H9 (cell line): Measurements from ENCODE around the gene RCAN3. TPM values are rescaled to one million over a fixed set of nuclear protein-coding genes. Genes with fewer than 3 reads are reported as not detected.
A peak's percentile ranks its signal among the peaks of the same experiment; 100 is the strongest.

Experiments used
- DNase-seq: peaks from one replicate; pipeline ENCODE4 v3.0.0-alpha.2; 2017
- H2AFZ ChIP-seq: one replicate; pipeline ENCODE4 v1.6.1; 2013; ENCODE audit warnings: mild to moderate bottlenecking, low read length, control low read depth, moderate library complexity
- H2AK5ac ChIP-seq: 2 replicates; pipeline ENCODE4 v1.6.1; 2013; ENCODE audit warnings: low read length, control low read depth, mixed read lengths; ENCODE audit not compliant: insufficient read length
- H2BK120ac ChIP-seq: one replicate; pipeline ENCODE4 v1.6.1; 2013; ENCODE audit warnings: low read depth, mild to moderate bottlenecking, low read length, control low read depth, inconsistent platforms; ENCODE audit not compliant: poor library complexity, severe bottlenecking
- H2BK12ac ChIP-seq: 2 replicates; pipeline ENCODE4 v1.6.1; 2013; ENCODE audit warnings: low read length, control low read depth, mixed read lengths, low read depth; ENCODE audit not compliant: insufficient read length
- H2BK15ac ChIP-seq: 2 replicates; pipeline ENCODE4 v1.6.1; 2013; ENCODE audit warnings: low read depth, low read length, control low read depth
- H2BK20ac ChIP-seq: one replicate; pipeline ENCODE4 v1.6.1; 2013; ENCODE audit warnings: low read depth, mild to moderate bottlenecking, low read length, control low read depth, inconsistent platforms; ENCODE audit not compliant: poor library complexity, severe bottlenecking
- H2BK5ac ChIP-seq: 2 replicates; pipeline ENCODE4 v1.6.1; 2013; ENCODE audit warnings: low read length, control low read depth, mixed read lengths; ENCODE audit not compliant: insufficient read length
- H3K14ac ChIP-seq: 2 replicates; pipeline ENCODE4 v1.6.1; 2013; ENCODE audit warnings: low read length, control low read depth; ENCODE audit not compliant: insufficient read depth
- H3K18ac ChIP-seq: 2 replicates; pipeline ENCODE4 v1.6.1; 2013; ENCODE audit warnings: low read depth, mild to moderate bottlenecking, mixed read lengths, low read length, control low read depth; ENCODE audit not compliant: insufficient read length
- H3K23ac ChIP-seq: 2 replicates; pipeline ENCODE4 v1.6.1; 2013; ENCODE audit warnings: low read length, control low read depth, mixed read lengths, low read depth; ENCODE audit not compliant: insufficient read length
- H3K23me2 ChIP-seq: 2 replicates; pipeline ENCODE4 v1.6.1; 2013; ENCODE audit warnings: low read depth, mild to moderate bottlenecking, mixed read lengths, low read length, control low read depth; ENCODE audit not compliant: insufficient read length, poor library complexity, severe bottlenecking
- H3K27ac ChIP-seq: 2 replicates; pipeline ENCODE4 v1.5.1; 2013; ENCODE audit warnings: low read length, control low read depth, mixed read lengths, low read depth; ENCODE audit not compliant: insufficient read length
- H3K27me3 ChIP-seq: 2 replicates; pipeline ENCODE4 v1.6.1; 2013; ENCODE audit warnings: low read length, control low read depth, inconsistent platforms; ENCODE audit not compliant: insufficient read depth
- H3K4ac ChIP-seq: 2 replicates; pipeline ENCODE4 v1.6.1; 2013; ENCODE audit warnings: low read depth, mild to moderate bottlenecking, control low read depth, inconsistent platforms, low read length, moderate library complexity
- H3K4me1 ChIP-seq: 2 replicates; pipeline ENCODE4 v1.6.1; 2013; ENCODE audit warnings: low read length, control low read depth, inconsistent platforms; ENCODE audit not compliant: insufficient read depth
- H3K4me2 ChIP-seq: 2 replicates; pipeline ENCODE4 v1.6.1; 2013; ENCODE audit warnings: low read length, control low read depth, mixed read lengths; ENCODE audit not compliant: insufficient read length, insufficient read depth
- H3K56ac ChIP-seq: 2 replicates; pipeline ENCODE4 v1.6.1; 2013; ENCODE audit warnings: low read depth, mild to moderate bottlenecking, mixed read lengths, low read length, control low read depth; ENCODE audit not compliant: insufficient read length
- H3K79me1 ChIP-seq: 2 replicates; pipeline ENCODE4 v1.6.1; 2013; ENCODE audit warnings: low read depth, mild to moderate bottlenecking, moderate library complexity, low read length, control low read depth, inconsistent platforms; ENCODE audit not compliant: insufficient read depth, poor library complexity, severe bottlenecking
- H3K79me2 ChIP-seq: 2 replicates; pipeline ENCODE4 v1.6.1; 2013; ENCODE audit warnings: low read length, control low read depth, inconsistent platforms; ENCODE audit not compliant: insufficient read depth
- H3K9ac ChIP-seq: 2 replicates; pipeline ENCODE4 v1.6.1; 2013; ENCODE audit warnings: low read length, control low read depth, mixed read lengths; ENCODE audit not compliant: insufficient read length; ENCODE audit errors: extremely low read depth
- H3K9me3 ChIP-seq: one replicate; pipeline ENCODE4 v1.6.1; 2013; ENCODE audit warnings: low read depth, low read length, inconsistent platforms; ENCODE audit not compliant: control insufficient read depth
- H3T11ph ChIP-seq: one replicate; pipeline ENCODE4 v1.6.1; 2013; ENCODE audit warnings: mild to moderate bottlenecking, low read length, control low read depth, inconsistent platforms
- H4K20me1 ChIP-seq: one replicate; pipeline ENCODE4 v1.6.1; 2013; ENCODE audit not compliant: control insufficient read depth, insufficient read length, insufficient read depth
- H4K5ac ChIP-seq: 2 replicates; pipeline ENCODE4 v1.6.1; 2013; ENCODE audit warnings: low read depth, mild to moderate bottlenecking, mixed read lengths, low read length, control low read depth; ENCODE audit not compliant: insufficient read length
- H4K8ac ChIP-seq: replicated peaks from 2 replicates; pipeline ENCODE4 v1.6.1; 2013; ENCODE audit warnings: low read length, control low read depth, mixed read lengths, low read depth; ENCODE audit not compliant: insufficient read length
- H4K91ac ChIP-seq: 2 replicates; pipeline ENCODE4 v1.6.1; 2013; ENCODE audit warnings: low read depth, mild to moderate bottlenecking, moderate library complexity, mixed read lengths, low read length, control low read depth; ENCODE audit not compliant: insufficient read length
- H3K27ac Mint-ChIP-seq, 3 experiments: 2 replicates in 2 of 3; 3 replicates in 1 of 3; pipeline ENCODE4 v1.8.0; 2020 to 2021; ENCODE audit warnings: mixed read lengths in 3 of 3, mild to moderate bottlenecking in 1 of 3, moderate library complexity in 1 of 3
- H3K27me3 Mint-ChIP-seq: 2 replicates; pipeline ENCODE4 v1.8.0; 2021; ENCODE audit warnings: low read depth, mild to moderate bottlenecking, moderate library complexity, mixed read lengths
- H3K36me3 Mint-ChIP-seq, 3 experiments: 2 replicates in 2 of 3; 3 replicates in 1 of 3; pipeline ENCODE4 v1.8.0; 2020 to 2021; ENCODE audit warnings: low read depth in 3 of 3, mixed read lengths in 3 of 3; ENCODE audit not compliant: insufficient read depth in 1 of 3
- H3K4me1 Mint-ChIP-seq, 2 experiments: 2 replicates each; pipeline ENCODE4 v1.8.0; 2020; ENCODE audit warnings: mixed read lengths in 2 of 2
- H3K4me3 Mint-ChIP-seq, 2 experiments: 2 replicates in 1 of 2; 3 replicates in 1 of 2; pipeline ENCODE4 v1.8.0; 2020 to 2021; ENCODE audit warnings: mild to moderate bottlenecking in 2 of 2, mixed read lengths in 2 of 2, moderate library complexity in 1 of 2
- H3K9me3 Mint-ChIP-seq, 2 experiments: 2 replicates in 1 of 2; 3 replicates in 1 of 2; pipeline ENCODE4 v1.8.0; 2020; ENCODE audit warnings: mild to moderate bottlenecking in 2 of 2, mixed read lengths in 2 of 2, moderate library complexity in 1 of 2
- CTCF ChIP-seq: fragments of 200-600 bp; sonication (generic); conservative IDR thresholded peaks from 3 replicates; pipeline ENCODE4 v1.8.0; 2021; ENCODE audit warnings: antibody characterized with exemption, mild to moderate bottlenecking
- WGBS: extraction: QIAGEN DNeasy Blood & Tissue Kit; methylation state at CpG from one replicate; pipeline ENCODE4 v1.1.7; 2013; ENCODE audit warnings: missing lambda C conversion rate, low lambda C conversion rate, mixed read lengths; ENCODE audit not compliant: insufficient read length; ENCODE audit errors: extremely low coverage; 5-methylcytosine and 5-hydroxymethylcytosine counted together
- total RNA-seq: library from RNA; stranded (reverse); gene quantifications from 2 replicates; pipeline ENCODE4 v1.2.1, GENCODE V29; 2021

Gene RCAN3
- total RNA-seq, 1 experiment from 2014 or later = 13.0 TPM

- peaks cover 0 to 1% (median 0%) of the 10 kb centered on the region in 3 experiments; a peak in 2 of 7 replicates for H3K36me3 Mint-ChIP-seq
- Histone ChIP-seq H2BK12ac (no peak overlapping the region), H3K14ac (no peak overlapping the region), H3K9me3 (no peaks in the 10 kb centered on the region), H3K23me2 (peaks cover 9% of the 10 kb centered on the region), H3K23ac (no peak overlapping the region), H2BK20ac (no peak overlapping the region), H2AFZ (no peak overlapping the region), H3K27ac (no peak overlapping the region), H3K79me1 (no peaks in the 10 kb centered on the region), H2BK5ac (no peak overlapping the region), H3K56ac (no peak overlapping the region), H4K8ac (no peak overlapping the region), H2BK15ac (no peak overlapping the region), H3K27me3 (no peaks in the 10 kb centered on the region), H3K4me1 (peaks cover 6% of the 10 kb centered on the region; the same call in 1 of the 2 replicates), H3T11ph (no peak overlapping the region), H3K9ac (no peak overlapping the region), H3K4me2 (no peak overlapping the region), H2BK120ac (no peak overlapping the region), H2AK5ac (no peak overlapping the region), H3K18ac (no peak overlapping the region), H3K79me2 (no peaks in the 10 kb centered on the region), H4K20me1 (no peaks in the 10 kb centered on the region), H3K4ac (no peak overlapping the region), H4K5ac (no peak overlapping the region), H4K91ac (no peak overlapping the region)
- H3K27me3 Mint-ChIP-seq = peaks cover 3% of the 10 kb centered on the region; the same call in 1 of the 2 replicates
- no peak for TF ChIP-seq CTCF
- DNase-seq = no peak
- peaks cover 61 to 66% of the 10 kb centered on the region in 2 experiments for H3K4me1 Mint-ChIP-seq
- no CpG with 5 or more reads among the region's 4 CpGs for WGBS
- no peaks in the 10 kb centered on the region for H3K9me3 Mint-ChIP-seq
- H3K4me3 Mint-ChIP-seq = peak overlapping the region; percentile 82 to 95
- H3K27ac Mint-ChIP-seq = peak overlapping the region in 1 of 3 experiments; percentile 20; a peak in 1 of 7 replicates
These were observed 1.9 kb downstream of the RCAN3 start for GRCh38 chr1:24504560-24504959.
